Measurements from ENCODE around the gene ZNF169.
"Not testable (repeated sequence)": the region's sequence is repeated elsewhere in the genome, so short reads cannot be mapped to it uniquely, and the experiment has no call there.

ZNF169 gene

GRCh38 chr9:94287877-94288513 lies 28.9 kb downstream of the ZNF169 start:
- no peak for FAIRE-seq

GRCh38 chr9:94289691-94290090 lies 30.6 kb downstream of the ZNF169 start:
- FAIRE-seq = no peak

- no peak for FAIRE-seq
Observed at GRCh38 chr9:94298949-94299599, 40.0 kb downstream of the ZNF169 start.

GRCh38 chr9:94300470-94301301 lies 41.6 kb downstream of the ZNF169 start:
- FAIRE-seq = no peak

- FAIRE-seq = no peak
Observed at GRCh38 chr9:94301583-94301982, 42.5 kb downstream of the ZNF169 start.

GRCh38 chr9:94302426-94302825 lies 43.3 kb downstream of the ZNF169 start:
- FAIRE-seq = no peak

- FAIRE-seq = no peak
Observed at GRCh38 chr9:94303321-94303720, 44.2 kb downstream of the ZNF169 start.

GRCh38 chr9:94315034-94315984 lies 56.2 kb downstream of the ZNF169 start:
- FAIRE-seq = not testable (repeated sequence)

- not testable (repeated sequence) for FAIRE-seq
Observed at GRCh38 chr9:94316236-94316635, 57.1 kb downstream of the ZNF169 start.

GRCh38 chr9:94317949-94318657 lies 59.0 kb downstream of the ZNF169 start:
- FAIRE-seq = not testable (repeated sequence)

- FAIRE-seq = not testable (repeated sequence)
Observed at GRCh38 chr9:94322342-94322940, 63.3 kb downstream of the ZNF169 start.

GRCh38 chr9:94323153-94323798 lies 64.2 kb downstream of the ZNF169 start:
- FAIRE-seq = not testable (repeated sequence)

- not testable (repeated sequence) for FAIRE-seq
Observed at GRCh38 chr9:94325583-94325982, 66.5 kb downstream of the ZNF169 start.

GRCh38 chr9:94328544-94328943 lies 69.4 kb downstream of the ZNF169 start, which contains the start of gene NUTM2F:
Gene NUTM2F (minus strand): TSS chr9:94328644. CDS start chr9:94328623, 21 bp downstream.
- FAIRE-seq = not testable (repeated sequence)

- not testable (repeated sequence) for FAIRE-seq
Observed at GRCh38 chr9:94336445-94336844, 77.3 kb downstream of the ZNF169 start.

GRCh38 chr9:94338723-94339122 lies 79.6 kb downstream of the ZNF169 start:
- FAIRE-seq = not testable (repeated sequence)

GRCh38 chr9:94339657-94340056 lies 80.6 kb downstream of the ZNF169 start:
- FAIRE-seq = not testable (repeated sequence)

- FAIRE-seq = not testable (repeated sequence)
Observed at GRCh38 chr9:94340750-94341149, 81.7 kb downstream of the ZNF169 start.

GRCh38 chr9:94341703-94342102 lies 82.6 kb downstream of the ZNF169 start:
- FAIRE-seq = not testable (repeated sequence)

- not testable (repeated sequence) for FAIRE-seq
Observed at GRCh38 chr9:94347451-94347850, 88.4 kb downstream of the ZNF169 start.

- FAIRE-seq = not testable (repeated sequence)
Observed at GRCh38 chr9:94348754-94349153, 89.7 kb downstream of the ZNF169 start.

Measured in islet of Langerhans (tissue), 1 donor.